ENCODE measurements around the gene DCDC2.
"Not testable (repeated sequence)": the region's sequence is repeated elsewhere in the genome, so short reads cannot be mapped to it uniquely, and the experiment has no call there.

DCDC2 gene

DNA sequence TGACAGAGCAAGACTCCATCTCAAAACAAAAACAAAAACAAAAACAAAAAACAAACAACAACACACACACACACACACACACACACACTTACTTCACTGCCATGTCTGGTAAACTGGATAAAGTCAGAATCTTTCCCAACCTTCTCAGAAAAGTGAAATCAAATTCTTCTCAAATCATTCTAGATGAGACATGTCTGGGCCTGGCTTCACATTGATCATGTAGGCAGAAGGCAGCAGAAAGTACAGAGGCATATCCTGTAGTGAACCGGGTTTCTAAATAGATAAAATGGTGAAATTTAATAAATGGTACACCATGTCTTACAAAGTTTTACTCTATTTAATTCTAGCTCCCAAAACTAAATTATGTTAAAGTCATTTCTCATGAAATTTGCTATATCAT, 30.0 kb upstream of the DCDC2 start:
- no peak overlapping the region for H3K4me3 ChIP-seq
- no peaks in the 10 kb centered on the region for H3K9me3 ChIP-seq
- H3K36me3 ChIP-seq (replicated peaks), result no peaks in the 10 kb centered on the region
- in situ Hi-C loops (cut with MboI; ENCODE audit: low sequenced_read_pairs), result loop anchor here (10.0 kb wide), 1 partner anchor 103 kb away; no protein-coding TSS in a partner anchor
- no peaks in the 10 kb centered on the region for H3K4me1 ChIP-seq
- H3K27me3 ChIP-seq (ENCODE audit: low read depth), result no peaks in the 10 kb centered on the region
- no peak for DNase-seq (ENCODE audit: low spot score in 2 of 2)

DNA sequence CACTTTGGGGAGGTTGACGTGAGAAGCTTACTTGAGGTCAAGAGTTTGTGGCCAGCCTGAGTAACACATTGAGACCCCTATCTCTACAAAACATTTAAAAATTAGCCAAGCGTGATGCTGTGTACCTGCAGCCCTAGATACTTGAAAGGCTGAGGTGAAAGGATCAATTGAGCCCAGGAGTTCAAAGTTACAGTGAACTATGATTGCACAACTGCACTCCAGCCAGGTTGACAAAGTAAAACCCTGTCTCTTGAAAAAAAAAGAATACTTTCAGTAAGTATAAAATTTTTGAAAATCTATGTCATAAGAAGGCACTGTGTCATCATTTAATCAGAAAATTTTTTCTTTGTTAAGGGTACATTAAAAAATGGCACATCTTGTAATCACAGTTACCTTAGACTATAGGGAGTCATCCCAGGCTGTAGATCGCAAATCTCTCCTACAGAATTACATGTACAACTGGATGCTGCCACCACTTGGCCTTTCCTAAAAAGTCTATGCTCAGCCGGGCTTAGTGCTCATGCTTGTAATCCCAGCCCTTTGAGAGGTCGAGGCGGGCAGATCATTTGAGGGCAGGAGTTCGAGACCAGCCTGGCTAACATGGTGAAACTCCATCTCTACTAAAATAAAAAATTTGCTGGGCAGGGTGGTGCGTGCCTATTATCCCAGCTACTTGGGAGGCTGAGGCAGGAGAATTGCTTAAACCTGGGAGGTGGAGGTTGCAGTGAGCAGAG, 27.8 kb upstream of the DCDC2 start:
- H3K36me3 ChIP-seq (replicated peaks), result no peaks in the 10 kb centered on the region
- DNase-seq (ENCODE audit: low spot score in 2 of 2), result no peak
- H3K27me3 ChIP-seq (ENCODE audit: low read depth), result 0 out of 2 replicates have a peak, but pooled peaks cover 3% of the 10 kb centered on the region
- no peaks in the 10 kb centered on the region for H3K9me3 ChIP-seq
- in situ Hi-C loops (cut with MboI; ENCODE audit: low sequenced_read_pairs), result loop anchor here (10.0 kb wide), 1 partner anchor 101 kb away; no protein-coding TSS in a partner anchor
- no peak overlapping the region for H3K4me3 ChIP-seq
- no peaks in the 10 kb centered on the region for H3K4me1 ChIP-seq

DNA sequence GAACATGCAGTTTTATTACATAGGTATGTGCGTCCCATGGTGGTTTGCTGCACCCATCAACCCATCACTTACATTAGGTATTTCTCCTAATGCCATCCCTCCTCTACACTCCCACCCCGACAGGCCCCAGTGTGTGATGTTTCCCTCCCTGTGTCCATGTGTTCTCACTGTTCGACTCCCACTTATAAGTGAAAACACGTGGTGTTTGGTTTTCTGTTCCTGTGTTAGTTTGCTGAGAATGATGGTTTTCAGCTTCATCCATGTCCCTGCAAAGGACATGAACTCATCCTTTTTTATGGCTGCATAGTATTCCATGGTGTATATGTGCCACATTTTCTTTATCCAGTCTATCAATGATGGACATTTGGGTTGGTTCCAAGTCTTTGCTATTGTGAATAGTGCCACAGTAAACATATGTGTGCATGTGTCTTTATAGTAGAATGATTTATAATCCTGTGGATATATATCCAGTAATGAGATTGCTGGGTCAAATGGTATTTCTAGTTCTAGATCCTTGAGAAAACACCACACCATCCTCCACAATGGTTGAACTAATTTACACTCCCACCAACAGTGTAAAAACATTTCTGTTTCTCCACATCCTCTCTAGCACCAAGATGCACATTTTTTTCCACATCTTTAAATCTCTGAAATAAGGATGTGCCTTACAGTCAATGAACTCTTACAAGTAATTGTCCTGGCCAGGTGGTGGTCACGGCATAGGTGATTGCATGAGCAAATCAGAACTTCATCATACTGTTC, 26.7 kb upstream of the DCDC2 start:
- not testable (repeated sequence) for H3K4me3 ChIP-seq; H3K9me3 ChIP-seq; H3K27me3 ChIP-seq (ENCODE audit: low read depth); DNase-seq (ENCODE audit: low spot score in 2 of 2); H3K36me3 ChIP-seq (replicated peaks); H3K4me1 ChIP-seq
- in situ Hi-C loops (cut with MboI; ENCODE audit: low sequenced_read_pairs), result loop anchor here (10.0 kb wide), 1 partner anchor 100 kb away; no protein-coding TSS in a partner anchor

DNA sequence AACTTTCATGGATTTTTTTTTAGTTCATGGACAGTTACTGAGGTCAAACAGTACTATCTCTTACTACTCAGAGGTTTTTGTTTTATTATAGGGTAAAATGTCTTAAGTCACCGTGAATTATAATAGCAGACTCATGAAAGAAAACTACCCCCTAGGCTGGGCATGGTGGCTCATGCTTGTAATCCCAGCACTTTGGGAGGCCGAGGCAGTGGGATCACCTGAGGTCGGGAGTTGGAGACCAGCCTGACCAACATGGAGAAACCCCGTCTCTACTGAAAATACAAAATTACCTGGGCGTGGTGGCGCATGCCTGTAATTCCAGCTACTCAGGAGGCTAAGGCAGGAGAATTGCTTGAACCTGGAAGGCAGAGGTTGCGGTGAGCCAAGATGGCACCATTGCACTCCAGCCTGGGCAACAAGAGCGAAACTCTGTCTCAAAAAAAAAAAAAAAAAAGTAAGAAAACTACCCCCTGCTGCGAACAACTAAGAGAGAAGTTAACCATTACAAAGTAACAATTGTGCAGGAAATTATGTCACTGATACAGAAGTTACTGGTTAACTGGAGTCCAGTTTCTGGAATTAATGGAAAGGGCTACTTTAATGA, 25.1 kb upstream of the DCDC2 start:
- not testable (repeated sequence) for H3K4me1 ChIP-seq; H3K36me3 ChIP-seq (replicated peaks); H3K4me3 ChIP-seq; H3K27me3 ChIP-seq (ENCODE audit: low read depth); DNase-seq (ENCODE audit: low spot score in 2 of 2); H3K9me3 ChIP-seq
- in situ Hi-C loops (cut with MboI; ENCODE audit: low sequenced_read_pairs), result loop anchor here (10.0 kb wide), 1 partner anchor 98 kb away; no protein-coding TSS in a partner anchor

DNA sequence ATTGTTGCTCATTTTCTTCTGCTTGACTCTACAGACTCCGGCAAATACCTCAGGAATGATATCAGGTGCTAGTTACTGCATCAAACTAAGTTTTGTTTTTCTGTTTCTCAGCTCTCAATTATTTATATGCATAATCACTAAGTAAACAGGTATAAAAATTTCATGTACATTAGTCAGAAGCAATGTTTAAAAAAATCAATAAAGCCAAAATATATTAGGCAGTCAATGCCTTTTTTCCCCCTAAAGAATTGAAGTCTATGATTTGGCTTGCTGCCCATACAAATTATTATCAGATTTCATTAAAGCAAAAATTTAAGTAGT, 24.3 kb upstream of the DCDC2 start:
- in situ Hi-C loops (cut with MboI; ENCODE audit: low sequenced_read_pairs), result loop anchor here (10.0 kb wide), 1 partner anchor 97 kb away; no protein-coding TSS in a partner anchor
- no peaks in the 10 kb centered on the region for H3K4me1 ChIP-seq
- no peaks in the 10 kb centered on the region for H3K9me3 ChIP-seq
- no peaks in the 10 kb centered on the region for H3K36me3 ChIP-seq (replicated peaks)
- no peak overlapping the region for H3K4me3 ChIP-seq
- H3K27me3 ChIP-seq (ENCODE audit: low read depth), result 0 out of 2 replicates have a peak, but pooled peaks cover 3% of the 10 kb centered on the region
- no peak for DNase-seq (ENCODE audit: low spot score in 2 of 2)

DNA sequence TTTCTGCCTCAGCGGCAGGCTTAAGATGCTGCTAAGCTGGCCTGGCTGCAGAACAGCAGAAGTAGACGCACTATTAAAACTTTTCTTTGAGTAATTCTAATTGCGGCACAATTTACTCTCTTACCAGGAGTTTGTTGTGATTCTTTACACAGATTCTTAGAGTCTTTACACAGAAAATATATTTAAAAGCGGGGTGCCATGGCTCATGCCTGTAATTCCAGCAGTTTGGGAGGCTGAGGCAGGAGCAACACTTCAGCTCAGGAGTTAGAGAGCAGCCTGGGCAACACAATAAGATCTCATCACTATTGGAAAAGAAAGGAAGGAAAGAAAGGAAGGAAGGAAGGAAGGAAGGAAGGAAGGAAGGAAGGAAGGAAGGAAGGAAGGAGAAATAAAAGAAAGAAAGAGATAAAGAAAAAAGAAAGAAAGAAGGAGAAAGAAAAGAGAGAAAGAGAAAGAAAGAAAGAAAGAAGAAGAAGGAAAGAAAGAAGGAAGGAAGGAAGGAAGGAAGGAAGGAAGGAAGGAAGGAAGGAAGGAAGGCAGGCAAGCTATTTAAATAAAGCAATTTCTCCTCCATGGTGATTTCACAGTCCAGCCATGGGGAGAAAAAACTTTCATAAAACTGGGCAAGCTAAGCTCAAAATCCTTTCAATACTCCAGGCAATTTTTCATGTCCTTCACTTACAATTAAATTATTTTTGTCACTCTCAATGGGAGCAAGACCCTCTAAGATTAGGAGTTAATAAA, 23.8 kb upstream of the DCDC2 start:
- Histone ChIP-seq H3K27me3 (ENCODE audit: low read depth) (0 out of 2 replicates have a peak, but pooled peaks cover 3% of the 10 kb centered on the region), H3K9me3 (no peaks in the 10 kb centered on the region), H3K4me1 (no peaks in the 10 kb centered on the region), H3K36me3 (replicated peaks) (no peaks in the 10 kb centered on the region), H3K4me3 (no peak overlapping the region)
- in situ Hi-C loops (cut with MboI; ENCODE audit: low sequenced_read_pairs), result loop anchor here (10.0 kb wide), 1 partner anchor 97 kb away; no protein-coding TSS in a partner anchor
- no peak for DNase-seq (ENCODE audit: low spot score in 2 of 2)

DNA sequence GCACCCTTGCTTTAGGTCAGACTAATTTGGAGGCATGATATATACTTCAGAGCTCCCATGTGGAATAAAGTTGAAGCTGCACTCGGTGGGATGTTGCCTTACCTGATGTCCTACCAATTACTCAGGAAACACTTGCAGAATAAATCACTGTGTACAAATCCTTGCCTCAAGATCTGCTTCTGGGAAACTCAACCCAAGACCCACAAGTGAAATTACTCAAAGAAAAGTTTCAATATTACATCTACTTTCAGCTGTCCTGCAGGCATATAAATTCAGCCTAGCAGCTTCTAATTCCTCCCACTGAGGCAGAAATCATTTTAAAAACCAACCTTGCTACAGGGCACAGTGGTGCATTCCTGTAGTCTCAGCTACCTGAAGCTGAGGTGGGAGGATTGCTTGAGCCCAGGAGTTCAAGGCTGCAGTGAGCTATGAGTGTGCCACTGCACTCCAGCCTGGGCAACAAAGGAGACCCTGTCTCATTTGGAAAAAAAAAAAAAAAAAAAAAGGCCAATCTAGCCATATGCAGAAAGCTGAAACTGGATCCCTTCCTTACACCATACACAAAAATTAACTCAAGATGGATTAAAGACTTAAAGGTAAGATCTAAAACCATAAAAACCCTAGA, 20.7 kb upstream of the DCDC2 start:
- Histone ChIP-seq H3K9me3 (no peaks in the 10 kb centered on the region), H3K36me3 (replicated peaks) (no peaks in the 10 kb centered on the region), H3K27me3 (ENCODE audit: low read depth) (0 out of 2 replicates have a peak, but pooled peaks cover 3% of the 10 kb centered on the region), H3K4me1 (no peaks in the 10 kb centered on the region), H3K4me3 (no peak overlapping the region)
- DNase-seq (ENCODE audit: low spot score in 2 of 2), result no peak
- in situ Hi-C loops (cut with MboI; ENCODE audit: low sequenced_read_pairs), result no loop called here

DNA sequence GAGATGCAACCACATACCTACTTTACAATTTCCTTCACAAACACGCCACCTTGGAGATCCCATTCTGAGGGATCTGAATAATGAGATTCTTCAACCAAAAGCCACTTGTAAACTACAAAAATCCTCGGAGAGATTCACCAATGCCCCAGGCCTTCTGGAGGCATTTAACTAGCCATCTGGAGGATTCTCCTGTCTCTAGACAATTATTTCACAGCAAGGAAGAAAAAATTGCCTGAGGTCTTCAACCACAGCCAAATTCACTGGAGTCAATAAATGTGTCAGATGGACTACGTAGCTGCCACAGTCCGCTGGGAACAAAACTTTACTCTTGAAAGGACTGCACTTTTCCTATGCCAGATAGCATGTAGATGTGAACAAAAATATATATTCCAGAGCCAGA, 19.0 kb upstream of the DCDC2 start:
- no peaks in the 10 kb centered on the region for H3K36me3 ChIP-seq (replicated peaks)
- H3K9me3 ChIP-seq, result no peaks in the 10 kb centered on the region
- H3K27me3 ChIP-seq (ENCODE audit: low read depth), result 0 out of 2 replicates have a peak, but pooled peaks cover 2% of the 10 kb centered on the region
- DNase-seq (ENCODE audit: low spot score in 2 of 2), result no peak
- H3K4me1 ChIP-seq, result no peaks in the 10 kb centered on the region
- in situ Hi-C loops (cut with MboI; ENCODE audit: low sequenced_read_pairs), result no loop called here
- H3K4me3 ChIP-seq, result no peak overlapping the region

DNA sequence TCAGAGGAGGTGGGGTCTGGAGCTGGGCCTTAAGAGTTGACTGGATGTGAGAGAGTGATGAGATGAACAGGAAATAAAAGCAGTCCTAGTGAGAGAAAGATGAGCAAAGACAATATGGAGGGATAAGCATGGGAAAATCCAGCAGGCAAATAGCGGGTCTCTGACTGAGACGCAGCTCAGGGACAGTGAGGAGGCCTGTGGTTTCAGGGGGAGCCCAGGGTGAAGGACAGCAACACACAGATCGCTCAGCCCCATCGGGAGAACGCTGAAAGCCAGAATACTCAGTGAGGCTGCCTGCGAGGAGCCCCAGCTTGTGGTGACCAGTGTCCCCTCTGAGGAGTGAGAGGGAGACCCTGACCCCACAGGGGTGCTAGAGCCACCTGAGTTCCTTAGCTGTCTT, 16.8 kb upstream of the DCDC2 start:
- H3K27me3 ChIP-seq (ENCODE audit: low read depth), result no peaks in the 10 kb centered on the region
- no peaks in the 10 kb centered on the region for H3K36me3 ChIP-seq (replicated peaks)
- DNase-seq (ENCODE audit: low spot score in 2 of 2), result no peak
- H3K4me1 ChIP-seq, result no peaks in the 10 kb centered on the region
- H3K4me3 ChIP-seq, result no peak overlapping the region
- in situ Hi-C loops (cut with MboI; ENCODE audit: low sequenced_read_pairs), result no loop called here
- H3K9me3 ChIP-seq, result no peaks in the 10 kb centered on the region

DNA sequence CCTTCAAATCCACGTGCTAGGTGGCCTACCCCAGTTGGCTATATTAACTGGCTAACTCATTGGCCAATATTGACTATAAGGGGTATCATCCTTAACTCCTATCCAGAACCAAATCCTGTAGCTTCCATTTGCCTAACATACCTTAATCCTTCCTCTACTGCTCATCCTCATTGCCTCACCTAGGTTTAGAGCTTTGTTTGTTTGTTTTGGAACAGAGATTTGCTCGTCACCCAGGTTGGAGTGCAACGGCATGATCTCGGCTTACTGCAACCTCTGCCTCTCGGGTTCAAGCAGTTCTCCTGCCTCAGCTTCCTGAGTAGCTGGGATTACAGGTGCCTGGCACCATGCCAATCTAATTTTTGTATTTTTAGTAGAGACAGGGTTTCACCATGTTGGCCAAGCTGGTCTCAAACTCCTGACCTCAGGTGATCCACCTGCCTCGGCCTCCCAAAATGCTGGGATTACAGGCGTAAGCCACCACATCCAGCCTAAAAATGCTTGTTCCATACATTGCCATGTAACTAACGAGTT, 7.3 kb upstream of the DCDC2 start:
- DNase-seq (ENCODE audit: low spot score in 2 of 2); in situ Hi-C loops (cut with MboI; ENCODE audit: low sequenced_read_pairs): not testable (repeated sequence)

DNA sequence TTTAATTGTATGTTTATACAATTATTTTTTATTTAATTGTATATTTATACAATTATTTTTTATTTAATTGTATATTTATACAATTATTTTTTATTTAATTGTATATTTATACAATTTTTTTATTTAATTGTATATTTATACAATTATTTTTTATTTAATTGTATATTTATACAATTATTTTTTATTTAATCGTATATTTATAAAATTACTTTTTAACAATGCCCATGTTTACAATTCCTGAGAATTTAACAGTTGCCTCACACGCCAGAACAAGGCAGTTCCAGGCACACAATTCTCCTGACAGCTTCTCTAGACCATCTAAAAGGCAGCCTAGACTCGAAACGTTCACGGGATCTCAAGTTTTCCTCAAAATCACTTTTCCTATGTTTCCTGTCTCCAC, 4.5 kb upstream of the DCDC2 start:
- H3K27me3 ChIP-seq (ENCODE audit: low read depth); H3K36me3 ChIP-seq (replicated peaks); H3K4me3 ChIP-seq; H3K4me1 ChIP-seq; H3K9me3 ChIP-seq; in situ Hi-C loops (cut with MboI; ENCODE audit: low sequenced_read_pairs); DNase-seq (ENCODE audit: low spot score in 2 of 2): not testable (repeated sequence)

More for the DNA sequence above, 7.3 kb upstream of the DCDC2 start:
- not testable (repeated sequence) for H3K9me3 ChIP-seq; H3K36me3 ChIP-seq (replicated peaks); H3K4me1 ChIP-seq; H3K27me3 ChIP-seq (ENCODE audit: low read depth); H3K4me3 ChIP-seq

DNA sequence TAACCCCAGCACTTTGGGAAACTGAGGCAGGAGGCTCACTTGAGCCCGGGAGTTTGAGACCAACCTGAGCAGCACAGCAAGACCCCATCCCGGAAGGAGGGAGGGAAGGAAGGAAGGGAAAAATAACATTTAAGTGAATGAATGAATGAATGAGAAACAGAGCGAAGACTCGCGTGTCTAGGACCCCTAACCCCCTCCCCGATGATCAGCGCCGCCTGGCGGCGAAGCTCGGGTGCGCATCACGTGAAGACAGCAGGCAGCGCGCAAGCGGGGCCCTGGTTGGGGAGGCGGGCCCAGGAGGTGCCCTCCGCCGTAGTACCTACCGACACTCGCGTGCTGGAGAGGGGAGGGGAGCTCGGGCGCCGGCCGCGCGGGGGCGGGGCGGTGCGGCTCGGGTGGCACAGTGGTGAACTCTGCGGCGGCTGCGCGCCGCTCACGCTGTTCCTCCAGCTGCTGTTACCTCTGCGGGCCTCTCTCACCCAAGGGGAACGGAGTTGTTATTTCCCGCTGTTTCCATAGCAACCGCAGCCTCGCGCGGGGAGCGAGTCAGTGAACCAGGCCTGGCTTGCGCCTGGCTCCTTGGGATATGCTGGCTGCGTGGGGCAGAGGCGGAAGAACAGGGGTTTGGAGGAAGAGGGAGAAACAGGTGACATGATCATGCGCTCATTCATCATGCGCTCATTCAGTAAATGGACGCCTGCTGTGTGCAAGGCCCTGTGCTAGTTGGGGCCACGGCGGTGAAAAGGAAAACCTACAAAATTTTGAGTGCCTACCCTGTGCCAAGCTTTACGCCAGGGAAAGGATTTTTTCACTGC, 2.0 kb upstream of the DCDC2 start:
- peak overlapping the region; percentile 27 for H3K4me3 ChIP-seq
- H3K36me3 ChIP-seq (replicated peaks), result no peaks in the 10 kb centered on the region
- DNase-seq (ENCODE audit: low spot score in 2 of 2), result peak; percentile 55 to 95
- H3K27me3 ChIP-seq (ENCODE audit: low read depth), result peaks cover 15% of the 10 kb centered on the region
- in situ Hi-C loops (cut with MboI; ENCODE audit: low sequenced_read_pairs), result no loop called here
- H3K9me3 ChIP-seq, result no peaks in the 10 kb centered on the region
- no peaks in the 10 kb centered on the region; the same call in 1 of the 2 replicates for H3K4me1 ChIP-seq
